Epithelial cell of proximal tubule (primary cell): ENCODE measurements around the gene DHRS4. TPM values are rescaled to one million over a fixed set of nuclear protein-coding genes. Genes with fewer than 3 reads are reported as not detected.
"Not testable (repeated sequence)": the region's sequence is repeated elsewhere in the genome, so short reads cannot be mapped to it uniquely, and the experiment has no call there.

Experiments used
- DNase-seq: peaks from one replicate; pipeline ENCODE4 v3.0.0-alpha.2; 2011; ENCODE audit warnings: low read depth
- H3K4me3 ChIP-seq: 2 replicates; pipeline ENCODE4 v1.5.1; 2011; ENCODE audit warnings: low read depth, mild to moderate bottlenecking, low read length
- total RNA-seq: library from RNA; depleted of rRNA; stranded (reverse); fragments of >200 nt; gene quantifications from 2 replicates; pipeline ENCODE4 v1.2.3, GENCODE V29; 2015
- TF ChIP-seq, protein P1 (sequence below): conservative IDR thresholded peaks from 2 replicates; pipeline ENCODE4 v1.5.1; 2012; ENCODE audit warnings: low read depth, mild to moderate bottlenecking, low read length

Gene DHRS4
- total RNA-seq, 1 donor from 2014 or later: 43.7 TPM

DNA sequence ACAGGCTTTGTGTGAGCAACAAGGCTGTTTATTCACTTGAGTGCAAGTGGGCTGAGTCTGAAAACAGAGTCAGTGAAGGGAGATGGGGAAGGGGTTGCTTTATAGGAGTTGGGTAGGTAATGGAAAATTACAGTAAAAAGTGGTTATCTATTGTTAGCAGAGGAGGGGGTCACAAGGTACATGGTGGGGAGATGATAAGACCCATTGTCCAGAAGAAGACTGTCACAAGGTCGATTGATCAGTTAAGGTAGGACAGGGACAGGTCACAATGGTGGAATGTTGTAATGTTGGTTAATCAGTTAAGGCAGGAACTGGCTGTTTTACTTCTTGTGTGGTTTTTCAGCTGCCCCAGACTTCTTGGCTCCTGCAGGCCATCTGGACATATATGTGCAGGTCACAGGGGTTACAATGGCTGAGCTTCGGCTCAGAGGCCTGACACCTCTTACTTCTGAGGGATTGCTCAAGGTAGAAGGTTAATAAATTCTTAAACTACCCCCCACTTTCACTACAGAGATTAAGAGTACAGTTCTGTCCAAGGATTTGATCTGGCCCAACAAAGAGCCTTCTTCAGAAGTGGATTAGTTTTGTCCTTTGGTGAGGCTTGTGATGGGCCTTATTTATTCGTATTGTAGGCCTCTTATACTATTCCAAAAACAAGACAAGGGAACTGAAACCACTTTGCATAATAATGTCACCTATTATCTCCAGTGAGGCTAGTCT is 13.8 kb upstream of the DHRS4 start:
- no peak for DNase-seq
- no peak overlapping the region for H3K4me3 ChIP-seq
- TF ChIP-seq, protein P1, sequence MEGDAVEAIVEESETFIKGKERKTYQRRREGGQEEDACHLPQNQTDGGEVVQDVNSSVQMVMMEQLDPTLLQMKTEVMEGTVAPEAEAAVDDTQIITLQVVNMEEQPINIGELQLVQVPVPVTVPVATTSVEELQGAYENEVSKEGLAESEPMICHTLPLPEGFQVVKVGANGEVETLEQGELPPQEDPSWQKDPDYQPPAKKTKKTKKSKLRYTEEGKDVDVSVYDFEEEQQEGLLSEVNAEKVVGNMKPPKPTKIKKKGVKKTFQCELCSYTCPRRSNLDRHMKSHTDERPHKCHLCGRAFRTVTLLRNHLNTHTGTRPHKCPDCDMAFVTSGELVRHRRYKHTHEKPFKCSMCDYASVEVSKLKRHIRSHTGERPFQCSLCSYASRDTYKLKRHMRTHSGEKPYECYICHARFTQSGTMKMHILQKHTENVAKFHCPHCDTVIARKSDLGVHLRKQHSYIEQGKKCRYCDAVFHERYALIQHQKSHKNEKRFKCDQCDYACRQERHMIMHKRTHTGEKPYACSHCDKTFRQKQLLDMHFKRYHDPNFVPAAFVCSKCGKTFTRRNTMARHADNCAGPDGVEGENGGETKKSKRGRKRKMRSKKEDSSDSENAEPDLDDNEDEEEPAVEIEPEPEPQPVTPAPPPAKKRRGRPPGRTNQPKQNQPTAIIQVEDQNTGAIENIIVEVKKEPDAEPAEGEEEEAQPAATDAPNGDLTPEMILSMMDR: no peak

DNA sequence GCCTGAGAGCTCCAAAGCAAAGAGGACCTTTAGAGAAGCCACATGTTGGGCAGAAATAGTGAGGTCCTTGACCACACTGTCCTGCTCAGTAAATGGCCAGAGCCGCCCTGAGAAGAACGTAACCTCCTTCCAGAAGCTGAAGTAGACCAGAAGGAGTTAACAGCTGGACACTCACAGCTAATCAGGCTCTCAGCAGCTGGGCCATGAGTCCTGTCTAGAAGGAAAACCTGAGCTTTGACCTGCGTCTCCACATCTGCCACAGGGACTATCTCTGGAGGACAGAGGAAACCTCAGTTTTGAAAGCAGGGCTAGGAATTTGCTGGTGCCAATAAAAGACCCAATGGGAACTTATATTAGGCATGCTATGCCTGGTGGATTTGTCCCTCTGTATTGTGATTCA is 12.3 kb upstream of the DHRS4 start:
- no peak for DNase-seq
- TF ChIP-seq, protein P1: no peak

DNA sequence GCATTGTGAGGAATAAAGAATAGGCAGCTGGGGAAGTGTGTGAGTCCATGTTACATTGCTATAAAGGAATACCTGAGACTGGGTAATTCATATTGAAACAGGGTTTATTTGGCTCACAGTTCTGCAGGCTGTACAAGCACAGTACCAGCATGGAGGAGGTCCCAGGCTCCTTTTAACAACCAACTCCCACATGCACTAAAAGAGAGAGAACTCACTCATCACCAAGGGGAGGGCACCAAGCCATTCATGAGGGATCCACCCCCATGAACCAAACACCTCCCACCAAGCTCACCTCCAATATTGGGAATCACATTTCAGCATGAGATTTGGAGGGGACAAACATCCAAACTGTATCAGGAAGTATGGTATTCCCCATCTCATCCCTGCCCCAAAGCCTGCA is 11.9 kb upstream of the DHRS4 start:
- H3K4me3 ChIP-seq: no peak overlapping the region
- DNase-seq: no peak
- TF ChIP-seq, protein P1: no peak

More for the DNA sequence above, 12.3 kb upstream of the DHRS4 start:
- no peak overlapping the region for H3K4me3 ChIP-seq

DNA sequence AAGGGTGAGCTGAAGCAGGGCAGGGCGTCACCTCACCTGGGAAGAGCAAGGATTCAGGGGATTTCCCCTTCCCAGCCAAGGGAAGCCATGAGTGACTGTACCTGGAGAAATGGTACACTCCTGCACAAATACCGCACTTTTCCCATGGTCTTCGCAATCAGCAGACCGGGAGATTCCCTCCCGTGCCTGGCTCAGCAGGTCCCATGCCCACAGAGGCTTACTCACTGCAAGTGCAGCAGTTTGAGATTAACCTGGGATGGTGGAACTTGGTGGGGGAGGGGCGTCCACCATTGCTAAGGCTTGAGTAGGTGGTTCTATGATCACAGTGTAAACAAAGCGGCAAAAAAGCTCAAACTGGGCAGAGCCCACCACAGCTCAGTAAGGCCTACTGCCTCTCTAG is 11.0 kb upstream of the DHRS4 start:
- peak; percentile 88 for DNase-seq
- no peak overlapping the region for H3K4me3 ChIP-seq
- TF ChIP-seq, protein P1: no peak

DNA sequence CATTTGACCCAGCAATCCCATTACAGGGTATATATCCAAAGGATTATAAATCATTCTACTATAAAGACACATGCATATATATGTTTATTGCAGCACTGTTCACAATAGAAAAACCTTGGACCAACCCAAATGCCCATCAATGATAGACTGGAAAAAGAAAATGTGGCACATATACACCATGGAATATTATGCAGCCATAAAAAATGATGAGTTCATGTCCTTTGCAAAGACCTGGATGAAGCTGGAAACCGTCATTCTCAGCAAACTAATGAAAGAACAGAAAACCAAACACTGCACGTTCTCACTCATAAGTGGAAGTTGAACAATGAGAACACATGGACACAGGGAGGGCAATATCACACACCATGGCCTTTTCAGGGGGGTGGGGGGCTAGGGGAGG is 4.5 kb upstream of the DHRS4 start:
- not testable (repeated sequence) for H3K4me3 ChIP-seq, DNase-seq

DNA sequence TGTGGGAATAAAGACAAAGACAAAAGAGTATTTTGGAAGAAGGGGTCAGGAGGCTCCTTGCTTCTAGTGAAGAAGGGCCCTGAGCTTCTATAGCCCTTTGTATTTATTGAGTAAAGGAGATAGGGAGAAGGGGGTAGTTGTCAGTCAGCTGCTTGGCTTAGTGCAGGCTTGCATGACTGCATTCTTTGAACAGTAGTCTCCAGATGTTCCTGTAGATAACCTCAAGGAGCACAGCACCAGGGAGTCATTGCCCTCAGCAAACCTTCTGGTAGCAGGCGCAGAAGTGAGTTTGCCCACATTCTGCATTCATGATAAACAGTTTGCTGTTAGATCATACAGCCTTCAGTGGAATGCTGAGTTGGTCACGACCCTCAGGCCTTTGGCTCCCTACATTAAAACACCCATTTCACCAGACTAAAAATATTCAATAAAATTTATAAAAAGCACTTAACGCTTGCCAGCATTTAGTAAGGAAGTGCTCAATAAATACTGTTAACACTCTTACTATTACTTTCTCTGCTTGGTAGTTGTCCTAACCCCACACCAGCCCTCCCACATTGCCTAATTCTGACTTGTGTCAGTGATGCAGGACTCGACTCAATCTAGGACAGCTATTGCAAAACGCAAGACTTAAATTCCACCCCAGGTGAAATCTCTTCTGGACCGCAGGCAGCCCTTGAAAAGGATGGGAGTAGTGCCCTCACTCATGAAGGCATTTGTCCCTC is 3.0 kb upstream of the DHRS4 start:
- TF ChIP-seq, protein P1: no peak
- H3K4me3 ChIP-seq: no peak overlapping the region
- DNase-seq: no peak

DNA sequence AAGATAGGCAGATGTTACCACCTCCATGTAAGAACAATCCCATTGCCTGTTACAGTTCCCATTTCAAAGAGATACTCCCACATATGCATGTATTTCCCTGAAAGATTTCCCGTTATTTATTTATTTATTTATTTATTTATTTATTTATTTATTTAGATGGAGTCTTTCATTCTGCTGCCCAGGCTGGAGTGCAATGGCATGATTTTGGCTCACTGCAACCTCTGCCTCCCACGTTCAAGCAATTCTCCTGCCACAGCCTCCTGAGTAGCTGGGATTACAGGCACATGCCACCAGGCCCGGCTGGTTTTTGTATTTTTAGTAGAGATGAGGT is 2.5 kb upstream of the DHRS4 start:
- H3K4me3 ChIP-seq: not testable (repeated sequence)

DNA sequence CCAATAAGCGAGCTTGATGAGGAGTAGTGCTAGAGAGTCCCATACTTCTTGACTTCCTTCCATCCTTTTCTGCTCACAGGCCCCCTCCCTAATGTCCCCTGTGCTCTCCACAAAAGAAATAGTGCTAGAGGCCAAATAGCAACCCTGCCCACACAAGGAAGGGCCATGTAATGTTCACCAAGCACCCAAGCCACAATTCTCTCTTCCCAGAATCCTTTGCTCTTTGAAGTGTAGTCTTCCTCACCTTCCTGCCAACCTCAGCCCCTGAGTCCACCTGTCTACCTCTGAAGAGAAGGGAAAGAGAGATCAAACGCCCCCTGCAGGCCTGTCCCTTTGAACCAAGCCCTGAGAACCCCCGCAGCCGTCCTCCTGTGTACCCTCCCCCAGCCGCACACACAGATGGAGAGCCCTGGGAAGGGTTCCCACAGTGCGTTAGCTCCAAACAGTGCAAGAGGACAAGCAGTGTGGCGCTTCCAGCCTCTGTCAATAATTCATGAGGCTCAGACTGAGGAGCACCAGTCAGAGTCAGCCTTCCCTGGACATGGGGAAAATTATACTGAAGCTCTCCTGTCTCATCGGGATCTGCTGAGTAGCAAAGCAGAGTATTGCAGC is 1.9 kb upstream of the DHRS4 start:
- TF ChIP-seq, protein P1: peak; percentile 43
- H3K4me3 ChIP-seq: no peak overlapping the region
- no peak for DNase-seq

More for the DNA sequence above, 2.5 kb upstream of the DHRS4 start:
- not testable (repeated sequence) for DNase-seq

DNA sequence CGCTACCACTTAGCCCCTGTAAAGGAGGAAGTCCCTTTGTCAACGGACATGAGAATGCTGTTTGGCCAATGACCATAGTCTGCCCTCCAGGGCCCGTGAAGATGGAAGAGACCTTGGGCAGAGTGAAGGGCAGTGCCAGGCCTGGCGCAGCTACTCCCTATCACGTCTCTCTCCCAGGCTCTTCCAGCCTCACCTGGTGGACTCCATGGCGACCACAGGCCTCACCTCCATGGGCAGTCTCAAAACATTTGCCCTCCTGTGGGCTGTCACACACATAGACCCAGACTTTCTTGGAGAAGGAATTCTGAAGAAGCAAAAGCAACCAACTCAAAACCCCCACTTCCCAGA is 480 bp upstream of the DHRS4 start:
- H3K4me3 ChIP-seq: peak overlapping the region; percentile 63
- DNase-seq: not testable (repeated sequence)

DNA sequence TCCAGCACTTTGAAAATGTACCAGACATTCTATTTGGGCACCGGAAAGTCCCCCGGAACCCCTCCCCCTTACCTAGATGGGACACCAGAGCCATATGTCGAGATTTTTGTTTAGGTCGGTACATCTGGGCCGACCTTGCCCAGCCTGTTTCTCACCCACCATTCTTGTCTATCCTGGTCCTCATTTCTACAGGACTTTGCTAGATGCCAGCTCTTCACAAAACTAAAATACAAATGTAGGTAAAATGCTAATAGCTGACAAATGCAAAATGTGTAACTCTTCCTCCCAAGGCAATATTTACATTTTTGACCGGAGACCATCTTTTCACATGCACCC is 677 bp downstream of the DHRS4 start:
- not testable (repeated sequence) for DNase-seq
- peak overlapping the region; percentile 63 for H3K4me3 ChIP-seq

DNA sequence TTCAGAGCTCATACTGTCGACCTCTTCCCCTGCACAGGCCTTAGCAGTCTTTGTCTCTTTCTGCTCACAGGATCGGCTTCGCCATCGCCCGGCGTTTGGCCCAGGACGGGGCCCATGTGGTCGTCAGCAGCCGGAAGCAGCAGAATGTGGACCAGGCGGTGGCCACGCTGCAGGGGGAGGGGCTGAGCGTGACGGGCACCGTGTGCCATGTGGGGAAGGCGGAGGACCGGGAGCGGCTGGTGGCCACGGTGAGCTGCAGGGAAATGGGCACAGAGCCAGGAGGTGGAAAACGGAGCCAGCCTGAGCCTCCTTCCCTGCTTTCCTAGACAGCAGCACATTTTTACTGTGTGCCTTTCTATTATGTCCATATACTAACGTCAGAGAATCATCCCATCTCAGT is 1.4 kb downstream of the DHRS4 start:
- H3K4me3 ChIP-seq: peak overlapping the region; percentile 63
- DNase-seq: not testable (repeated sequence)
